Breast epithelium (tissue), 3 donors: ENCODE data around the gene COLGALT1.

Experiments
- POLR2AphosphoS5 ChIP-seq, 3 donors: sonication (generic); formaldehyde crosslinking; IDR thresholded peaks; one replicate each; pipeline ENCODE4 v1.6.1; 2017; ENCODE audit warnings: antibody characterized with exemption in 3 of 3
- TF ChIP-seq, protein P1 (sequence below), 3 donors: fragments of 450-650 bp; IDR thresholded peaks; one replicate each; pipeline ENCODE4 v1.5.1; 2016 to 2017; ENCODE audit warnings: antibody characterized with exemption in 3 of 3, mild to moderate bottlenecking in 3 of 3, moderate library complexity in 3 of 3

- TF ChIP-seq POLR2AphosphoS5 (IDR thresholded peaks at IDR 0.05), result no peak
- TF ChIP-seq, protein P1, sequence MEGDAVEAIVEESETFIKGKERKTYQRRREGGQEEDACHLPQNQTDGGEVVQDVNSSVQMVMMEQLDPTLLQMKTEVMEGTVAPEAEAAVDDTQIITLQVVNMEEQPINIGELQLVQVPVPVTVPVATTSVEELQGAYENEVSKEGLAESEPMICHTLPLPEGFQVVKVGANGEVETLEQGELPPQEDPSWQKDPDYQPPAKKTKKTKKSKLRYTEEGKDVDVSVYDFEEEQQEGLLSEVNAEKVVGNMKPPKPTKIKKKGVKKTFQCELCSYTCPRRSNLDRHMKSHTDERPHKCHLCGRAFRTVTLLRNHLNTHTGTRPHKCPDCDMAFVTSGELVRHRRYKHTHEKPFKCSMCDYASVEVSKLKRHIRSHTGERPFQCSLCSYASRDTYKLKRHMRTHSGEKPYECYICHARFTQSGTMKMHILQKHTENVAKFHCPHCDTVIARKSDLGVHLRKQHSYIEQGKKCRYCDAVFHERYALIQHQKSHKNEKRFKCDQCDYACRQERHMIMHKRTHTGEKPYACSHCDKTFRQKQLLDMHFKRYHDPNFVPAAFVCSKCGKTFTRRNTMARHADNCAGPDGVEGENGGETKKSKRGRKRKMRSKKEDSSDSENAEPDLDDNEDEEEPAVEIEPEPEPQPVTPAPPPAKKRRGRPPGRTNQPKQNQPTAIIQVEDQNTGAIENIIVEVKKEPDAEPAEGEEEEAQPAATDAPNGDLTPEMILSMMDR (IDR thresholded peaks at IDR 0.05), result no peak
Observed at GRCh38 chr19:17534767-17535166, 20.7 kb upstream of the COLGALT1 start.
